Neural crest cell (in vitro differentiated cells): ENCODE results near the gene CACNA2D1. TPM values are rescaled to one million over a fixed set of nuclear protein-coding genes. Genes with fewer than 3 reads are reported as not detected.

ENCODE experiments used
- DNase-seq: peaks from one replicate; pipeline ENCODE4 v3.0.0; 2021; ENCODE audit warnings: low read depth, mixed read lengths, low spot score
- H3K27ac Mint-ChIP-seq: one replicate; pipeline ENCODE4 v1.8.0; 2021; ENCODE audit warnings: mild to moderate bottlenecking, mixed read lengths; ENCODE audit not compliant: unreplicated experiment
- H3K27me3 Mint-ChIP-seq: 2 replicates; pipeline ENCODE4 v1.8.0; 2021; ENCODE audit warnings: low read depth, mild to moderate bottlenecking, mixed read lengths
- H3K36me3 Mint-ChIP-seq: 2 replicates; pipeline ENCODE4 v1.8.0; 2021; ENCODE audit warnings: low read depth, mild to moderate bottlenecking, mixed read lengths
- H3K4me1 Mint-ChIP-seq: 2 replicates; pipeline ENCODE4 v1.8.0; 2021; ENCODE audit warnings: mixed read lengths
- H3K4me3 Mint-ChIP-seq: one replicate; pipeline ENCODE4 v1.8.0; 2021; ENCODE audit warnings: mild to moderate bottlenecking, mixed read lengths
- H3K9me3 Mint-ChIP-seq: 2 replicates; pipeline ENCODE4 v1.8.0; 2021; ENCODE audit warnings: mixed read lengths
- total RNA-seq: library from RNA; stranded (reverse); gene quantifications from 2 replicates; pipeline ENCODE4 v1.2.1, GENCODE V29; 2021
- TF ChIP-seq, protein P1 (sequence below): fragments of 200-600 bp; sonication (generic); conservative IDR thresholded peaks from 2 replicates; pipeline ENCODE4 v1.5.0; 2021; ENCODE audit warnings: antibody characterized with exemption, mild to moderate bottlenecking

The CACNA2D1 gene
- total RNA-seq, 1 donor from 2014 or later: 4.5 TPM

DNA sequence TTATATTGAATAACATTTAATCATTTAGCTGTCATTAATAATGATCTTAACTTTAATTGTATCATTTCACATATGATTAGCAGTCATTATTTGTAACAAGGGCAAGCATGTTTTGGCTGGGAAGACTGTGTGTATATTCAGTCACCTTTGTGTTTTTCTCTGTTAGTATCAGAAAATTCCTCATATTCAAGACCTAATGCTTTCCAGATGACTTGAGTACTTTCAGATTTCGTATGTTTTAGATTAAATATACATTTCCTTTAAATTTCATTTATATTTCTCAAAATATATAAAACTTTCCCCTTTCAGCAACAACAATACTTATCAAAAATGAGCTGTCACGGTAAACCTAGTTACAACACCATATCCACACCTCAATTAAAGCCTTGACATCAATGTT lies 6.3 kb upstream of the CACNA2D1 start:
- DNase-seq: no peak
- H3K9me3 Mint-ChIP-seq: no peaks in the 10 kb centered on the region
- no peaks in the 10 kb centered on the region for H3K36me3 Mint-ChIP-seq
- H3K4me3 Mint-ChIP-seq: no peak overlapping the region
- TF ChIP-seq, protein P1, sequence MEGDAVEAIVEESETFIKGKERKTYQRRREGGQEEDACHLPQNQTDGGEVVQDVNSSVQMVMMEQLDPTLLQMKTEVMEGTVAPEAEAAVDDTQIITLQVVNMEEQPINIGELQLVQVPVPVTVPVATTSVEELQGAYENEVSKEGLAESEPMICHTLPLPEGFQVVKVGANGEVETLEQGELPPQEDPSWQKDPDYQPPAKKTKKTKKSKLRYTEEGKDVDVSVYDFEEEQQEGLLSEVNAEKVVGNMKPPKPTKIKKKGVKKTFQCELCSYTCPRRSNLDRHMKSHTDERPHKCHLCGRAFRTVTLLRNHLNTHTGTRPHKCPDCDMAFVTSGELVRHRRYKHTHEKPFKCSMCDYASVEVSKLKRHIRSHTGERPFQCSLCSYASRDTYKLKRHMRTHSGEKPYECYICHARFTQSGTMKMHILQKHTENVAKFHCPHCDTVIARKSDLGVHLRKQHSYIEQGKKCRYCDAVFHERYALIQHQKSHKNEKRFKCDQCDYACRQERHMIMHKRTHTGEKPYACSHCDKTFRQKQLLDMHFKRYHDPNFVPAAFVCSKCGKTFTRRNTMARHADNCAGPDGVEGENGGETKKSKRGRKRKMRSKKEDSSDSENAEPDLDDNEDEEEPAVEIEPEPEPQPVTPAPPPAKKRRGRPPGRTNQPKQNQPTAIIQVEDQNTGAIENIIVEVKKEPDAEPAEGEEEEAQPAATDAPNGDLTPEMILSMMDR: no peak
- no peak overlapping the region for H3K27ac Mint-ChIP-seq
- H3K4me1 Mint-ChIP-seq: peaks cover 9% of the 10 kb centered on the region
- peaks cover 60% of the 10 kb centered on the region for H3K27me3 Mint-ChIP-seq

DNA sequence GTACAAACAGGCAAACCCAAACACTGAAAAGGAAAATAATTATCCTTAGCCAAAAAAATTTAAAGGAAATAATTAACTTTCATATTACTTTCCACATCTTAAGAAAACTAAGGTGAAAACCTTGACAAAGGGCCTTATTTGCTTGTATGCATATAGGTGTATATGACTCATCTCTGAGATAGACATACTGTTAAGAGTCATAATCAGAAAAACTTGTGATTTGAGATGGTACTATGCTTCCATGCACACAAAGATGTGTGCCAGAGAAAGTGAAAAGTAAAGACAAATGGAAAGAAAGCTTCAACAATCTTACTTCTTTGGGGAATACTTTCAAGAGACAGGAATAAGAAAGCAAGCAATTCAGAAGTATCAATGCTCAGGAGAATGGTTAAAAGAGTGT lies 3.3 kb upstream of the CACNA2D1 start:
- H3K4me1 Mint-ChIP-seq: peaks cover 22% of the 10 kb centered on the region
- no peaks in the 10 kb centered on the region for H3K9me3 Mint-ChIP-seq
- H3K36me3 Mint-ChIP-seq: no peaks in the 10 kb centered on the region
- peaks cover 78% of the 10 kb centered on the region for H3K27me3 Mint-ChIP-seq
- no peak overlapping the region for H3K27ac Mint-ChIP-seq
- H3K4me3 Mint-ChIP-seq: no peak overlapping the region
- DNase-seq: no peak
- TF ChIP-seq, protein P1: no peak

DNA sequence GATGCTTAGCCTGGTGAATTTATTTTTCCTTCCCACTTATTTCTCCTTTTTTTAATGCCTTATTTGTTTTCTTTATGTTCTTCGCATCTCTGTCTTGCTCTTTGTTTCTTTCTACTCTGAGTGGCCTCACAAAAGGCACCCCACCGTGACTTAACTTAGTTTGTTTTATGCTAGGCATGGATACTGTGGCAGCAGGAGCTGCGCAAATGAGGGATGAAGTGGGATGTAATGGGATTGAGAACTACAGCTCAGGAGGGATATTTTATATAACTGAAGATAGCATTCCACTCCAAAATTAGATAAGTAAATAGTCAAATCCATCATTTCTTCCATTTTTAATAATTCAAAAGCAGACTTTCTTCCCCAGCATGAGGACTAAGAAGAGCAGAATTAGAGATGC lies 1.7 kb upstream of the CACNA2D1 start:
- H3K9me3 Mint-ChIP-seq: no peaks in the 10 kb centered on the region
- H3K4me1 Mint-ChIP-seq: peaks cover 16% of the 10 kb centered on the region
- H3K27me3 Mint-ChIP-seq: peaks cover 82% of the 10 kb centered on the region
- H3K27ac Mint-ChIP-seq: no peak overlapping the region
- H3K36me3 Mint-ChIP-seq: no peaks in the 10 kb centered on the region
- no peak for DNase-seq
- TF ChIP-seq, protein P1: no peak
- peak overlapping the region; percentile 90 for H3K4me3 Mint-ChIP-seq

DNA sequence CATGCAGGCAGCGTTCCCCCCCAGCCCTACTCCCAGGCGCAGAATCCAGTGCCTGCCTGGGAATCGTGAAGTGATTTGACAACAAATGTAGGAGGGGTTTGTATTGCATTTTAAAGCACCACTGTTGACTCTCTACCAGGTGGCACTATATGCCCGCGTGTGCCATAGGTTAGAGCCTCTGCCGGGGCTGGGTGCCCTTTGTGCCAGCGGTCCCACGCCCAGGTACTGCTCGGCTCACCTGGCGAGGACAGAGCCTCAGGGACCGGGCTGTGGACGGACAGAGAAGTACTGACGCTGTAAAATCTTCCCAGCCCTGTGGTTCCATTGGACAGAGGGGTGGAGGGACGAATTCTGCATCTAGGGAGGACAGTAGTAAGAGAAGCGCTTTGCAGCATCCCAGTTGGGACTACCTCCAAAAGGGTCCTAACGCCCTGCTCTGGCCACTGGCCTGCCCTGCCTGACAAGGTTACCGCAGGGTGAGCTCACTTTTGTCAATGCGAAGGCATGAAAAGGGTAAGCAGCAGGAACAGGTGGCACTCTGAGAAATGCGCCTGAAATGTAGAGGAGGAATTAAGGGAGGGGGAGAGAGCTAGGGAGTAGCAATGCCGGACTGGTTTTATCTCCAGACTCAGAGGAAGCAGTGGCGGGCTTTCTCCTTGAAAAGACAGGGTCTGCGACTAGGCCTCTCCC lies 788 bp upstream of the CACNA2D1 start:
- TF ChIP-seq, protein P1: peak; percentile 3
- H3K4me1 Mint-ChIP-seq: peaks cover 15% of the 10 kb centered on the region
- peak; percentile 2 for DNase-seq
- no peaks in the 10 kb centered on the region for H3K36me3 Mint-ChIP-seq
- no peaks in the 10 kb centered on the region for H3K9me3 Mint-ChIP-seq
- H3K4me3 Mint-ChIP-seq: peak overlapping the region; percentile 90
- H3K27me3 Mint-ChIP-seq: peaks cover 79% of the 10 kb centered on the region
- no peak overlapping the region for H3K27ac Mint-ChIP-seq

DNA sequence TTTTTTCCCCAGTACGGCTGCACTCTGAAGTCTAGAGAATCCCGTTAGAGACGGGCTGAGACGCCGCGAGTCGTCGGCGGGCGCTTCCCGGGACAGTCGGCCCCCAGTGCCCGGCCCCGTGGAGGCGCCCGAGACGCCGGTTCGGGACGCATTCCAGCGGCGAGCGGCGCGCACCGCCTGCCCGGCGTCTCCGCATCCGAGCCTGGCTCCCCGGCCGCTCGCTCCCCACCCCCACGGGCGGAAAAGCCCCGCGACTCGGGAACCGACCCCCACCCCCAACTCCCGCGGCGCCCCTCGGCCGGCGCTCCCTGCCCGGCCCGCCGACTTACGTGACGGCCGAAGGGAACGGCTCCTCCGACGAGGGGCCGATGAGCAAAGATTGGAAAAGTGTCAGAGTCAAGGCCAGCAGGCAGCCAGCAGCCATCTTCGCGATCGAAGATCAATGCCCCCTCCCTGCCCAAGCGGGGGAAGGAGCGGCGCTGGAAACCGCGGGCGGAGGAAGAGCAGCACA lies 486 bp downstream of the CACNA2D1 start:
- Mint-ChIP-seq H3K27ac (peak overlapping the region; percentile 62), H3K9me3 (no peaks in the 10 kb centered on the region), H3K27me3 (peaks cover 74% of the 10 kb centered on the region)

More for the DNA sequence above, 486 bp downstream of the CACNA2D1 start:
- Mint-ChIP-seq H3K4me3 (peak overlapping the region; percentile 89), H3K36me3 (no peaks in the 10 kb centered on the region), H3K4me1 (peaks cover 15% of the 10 kb centered on the region)
- TF ChIP-seq, protein P1: no peak
- DNase-seq: no peak
